IMR-90 (cell line): ENCODE results near the gene PEX16. TPM values are rescaled to one million over a fixed set of nuclear protein-coding genes. Genes with fewer than 3 reads are reported as not detected.

Source experiments
- ATAC-seq: fragments of 200-7000 bp; cut with Tn5 transposase; 2 replicates; pipeline ENCODE4 v1.9.1; 2020; ENCODE audit warnings: low read depth, mild to moderate bottlenecking, moderate library complexity
- BruUV-seq: library from RNA; stranded (reverse); fragments of 400-500 nt; replicated peaks from 2 replicates; lab custom pipeline; 2021; lab: Mats Ljungman, UMichigan
- CTCF ChIA-PET: fragments of 300-600 bp; formaldehyde crosslinking; extraction: SDS; loops from one replicate; lab custom pipeline; 2021; ENCODE audit warnings: antibody characterized with exemption; lab: Yijun Ruan, JAX
- POLR2A ChIA-PET: fragments of 300-600 bp; sonication (Branson Sonifier 250); formaldehyde crosslinking; loops from one replicate; lab custom pipeline; 2022; ENCODE audit warnings: antibody characterized with exemption; ENCODE audit not compliant: unreplicated experiment; lab: Charles Lee
- DNase-seq: peaks from one replicate; pipeline ENCODE4 v3.0.0; 2013
- H2AFZ ChIP-seq: replicated peaks from 2 replicates; pipeline ENCODE3; 2013; ENCODE audit warnings: low read length, mild to moderate bottlenecking; ENCODE audit not compliant: poor library complexity
- H2AK5ac ChIP-seq: 2 replicates; pipeline ENCODE4 v1.6.1; 2013; ENCODE audit warnings: low read depth, low read length, inconsistent platforms
- H2AK9ac ChIP-seq: replicated peaks from 2 replicates; pipeline ENCODE3; 2013; ENCODE audit warnings: mild to moderate bottlenecking, low read depth, low read length, moderate library complexity; ENCODE audit not compliant: poor library complexity
- H2BK120ac ChIP-seq: 2 replicates; pipeline ENCODE4 v1.6.1; 2013; ENCODE audit warnings: low read depth, low read length, inconsistent platforms
- H2BK15ac ChIP-seq: 3 replicates; pipeline ENCODE4 v1.6.1; 2013; ENCODE audit warnings: low read depth, low read length, inconsistent platforms
- H2BK20ac ChIP-seq: 2 replicates; pipeline ENCODE4 v1.6.1; 2013; ENCODE audit warnings: low read depth, mild to moderate bottlenecking, inconsistent platforms, low read length, moderate library complexity
- H2BK5ac ChIP-seq: 2 replicates; pipeline ENCODE4 v1.6.1; 2013; ENCODE audit warnings: mild to moderate bottlenecking, low read depth, low read length, inconsistent platforms; ENCODE audit not compliant: poor library complexity, severe bottlenecking
- H3K14ac ChIP-seq: replicated peaks from 2 replicates; pipeline ENCODE4 v1.6.1; 2013; ENCODE audit warnings: low read depth, low read length, inconsistent platforms
- H3K18ac ChIP-seq: 2 replicates; pipeline ENCODE4 v1.6.1; 2013; ENCODE audit warnings: low read depth, low read length, control low read depth
- H3K23ac ChIP-seq: 2 replicates; pipeline ENCODE4 v1.6.1; 2013; ENCODE audit warnings: low read depth, low read length, inconsistent platforms
- H3K27ac ChIP-seq: 2 replicates; pipeline ENCODE4 v1.5.1; 2013; ENCODE audit warnings: mild to moderate bottlenecking, control low read depth, low read length; ENCODE audit not compliant: insufficient read depth
- H3K27me3 ChIP-seq: 2 replicates; pipeline ENCODE4 v1.6.1; 2013; ENCODE audit warnings: low read length; ENCODE audit not compliant: control insufficient read depth, insufficient read depth
- H3K36me3 ChIP-seq: 2 replicates; pipeline ENCODE4 v1.6.1; 2013; ENCODE audit warnings: low read length, mixed read lengths; ENCODE audit not compliant: control insufficient read depth, insufficient read depth
- H3K4ac ChIP-seq: 2 replicates; pipeline ENCODE4 v1.6.1; 2013; ENCODE audit warnings: low read depth, low read length, inconsistent platforms
- H3K4me1 ChIP-seq: 2 replicates; pipeline ENCODE4 v1.6.1; 2013; ENCODE audit warnings: low read length, mixed read lengths; ENCODE audit not compliant: control insufficient read depth, insufficient read depth
- H3K4me2 ChIP-seq: 2 replicates; pipeline ENCODE4 v1.6.1; 2013; ENCODE audit warnings: low read depth, mild to moderate bottlenecking, control low read depth, low read length, moderate library complexity
- H3K4me3 ChIP-seq: 2 replicates; pipeline ENCODE4 v1.5.1; 2013; ENCODE audit warnings: low read depth, mild to moderate bottlenecking, control low read depth, low read length, moderate library complexity; ENCODE audit not compliant: insufficient read depth
- H3K56ac ChIP-seq: 2 replicates; pipeline ENCODE4 v1.6.1; 2013; ENCODE audit warnings: low read length, inconsistent platforms; ENCODE audit not compliant: insufficient read depth; ENCODE audit errors: extremely low read depth
- H3K79me1 ChIP-seq, 2 experiments: 2 replicates each; pipeline ENCODE4 v1.6.1; 2013; ENCODE audit warnings: low read length in 2 of 2, inconsistent platforms in 1 of 2, low read depth in 1 of 2
- H3K9ac ChIP-seq: 2 replicates; pipeline ENCODE4 v1.6.1; 2013; ENCODE audit warnings: low read depth, low read length, control low read depth
- H3K9me1 ChIP-seq: 2 replicates; pipeline ENCODE4 v1.6.1; 2013; ENCODE audit warnings: low read length, inconsistent platforms; ENCODE audit not compliant: insufficient read depth
- H3K9me3 ChIP-seq: 2 replicates; pipeline ENCODE4 v1.6.1; 2013; ENCODE audit warnings: low read length; ENCODE audit not compliant: control insufficient read depth, insufficient read depth
- H4K20me1 ChIP-seq: 2 replicates; pipeline ENCODE4 v1.6.1; 2013; ENCODE audit warnings: low read length, inconsistent platforms; ENCODE audit not compliant: insufficient read depth
- H4K5ac ChIP-seq: 2 replicates; pipeline ENCODE4 v1.6.1; 2013; ENCODE audit warnings: mild to moderate bottlenecking, low read depth, low read length, control low read depth
- H4K8ac ChIP-seq, 2 experiments: 2 replicates each; pipeline ENCODE4 v1.6.1; 2013; ENCODE audit warnings: low read depth in 2 of 2, low read length in 2 of 2, control low read depth in 1 of 2, inconsistent platforms in 1 of 2
- H4K91ac ChIP-seq: 2 replicates; pipeline ENCODE4 v1.6.1; 2013; ENCODE audit warnings: low read depth, low read length, inconsistent platforms; ENCODE audit not compliant: insufficient read depth
- BHLHE40 ChIP-seq: fragments of 150-350 bp; IDR thresholded peaks from 2 replicates; pipeline ENCODE4 v1.6.1; 2016; ENCODE audit warnings: mild to moderate bottlenecking, low read depth, low read length
- CHD1 ChIP-seq: IDR thresholded peaks from 2 replicates; pipeline ENCODE4 v1.6.1; 2012; ENCODE audit warnings: low read depth, low read length, improper control_type of control experiment
- FOS ChIP-seq: fragments of 150-350 bp; IDR thresholded peaks from 2 replicates; pipeline ENCODE4 v1.6.1; 2016; ENCODE audit warnings: low read depth, low read length
- MAFK ChIP-seq: IDR thresholded peaks from 2 replicates; pipeline ENCODE4 v1.6.1; 2012; ENCODE audit warnings: low read depth, low read length, improper control_type of control experiment
- MAZ ChIP-seq: IDR thresholded peaks from 2 replicates; pipeline ENCODE4 v1.6.1; 2012; ENCODE audit warnings: low read depth, mild to moderate bottlenecking, low read length, improper control_type of control experiment, moderate library complexity, borderline replicate concordance
- NFE2L2 ChIP-seq: fragments of 150-350 bp; IDR thresholded peaks from 2 replicates; pipeline ENCODE4 v1.6.1; 2016; ENCODE audit warnings: low read depth, mild to moderate bottlenecking, low read length
- WGBS, 2 experiments: methylation state at CpG; one replicate each; pipeline versions ENCODE4 v1.1.5 to v1.1.7; 2013; ENCODE audit warnings: missing lambda C conversion rate in 2 of 2; ENCODE audit not compliant: insufficient read length in 1 of 2; ENCODE audit errors: extremely low coverage in 2 of 2; 5-methylcytosine and 5-hydroxymethylcytosine counted together
- dilution Hi-C: fragments of 300-500 bp; cut with HindIII; formaldehyde crosslinking; loops from one replicate; pipeline ENCODE4 v1.14.3; 2018; ENCODE audit warnings: low sequenced_read_pairs; ENCODE audit not compliant: unreplicated experiment
- in situ Hi-C: fragments of 300-500 bp; cut with MboI; formaldehyde crosslinking; loops from 3 replicates; pipeline ENCODE4 v1.14.3; 2019; ENCODE audit warnings: low sequenced_read_pairs, inconsistent platforms, mixed read lengths
- intact Hi-C: fragments of 100-400 bp; cut with micrococcal nuclease; formaldehyde crosslinking; loops from 2 replicates; pipeline ENCODE4 v1.10.0; 2022
- polyA plus RNA-seq, 3 experiments: library from polyadenylated mRNA; depleted of rRNA; stranded (reverse); fragments of >200 nt; gene quantifications; 2 replicates each; pipeline ENCODE4 v1.2.3, GENCODE V29; 2012; ENCODE audit warnings: low replicate concordance in 1 of 3
- total RNA-seq: library from RNA; depleted of rRNA; stranded (reverse); fragments of >200 nt; gene quantifications from 2 replicates; pipeline ENCODE4 v1.2.3, GENCODE V29; 2012
- TF ChIP-seq, protein P1 (sequence below): fragments of 150-350 bp; IDR thresholded peaks from 2 replicates; pipeline ENCODE4 v1.6.1; 2016; ENCODE audit warnings: low read depth, mild to moderate bottlenecking, low read length, moderate library complexity, borderline replicate concordance

Gene PEX16
- total and polyA plus RNA-seq, 2 of the 4 experiments (the other 2 are of a cell fraction), result 17.9 to 23.3 TPM

DNA sequence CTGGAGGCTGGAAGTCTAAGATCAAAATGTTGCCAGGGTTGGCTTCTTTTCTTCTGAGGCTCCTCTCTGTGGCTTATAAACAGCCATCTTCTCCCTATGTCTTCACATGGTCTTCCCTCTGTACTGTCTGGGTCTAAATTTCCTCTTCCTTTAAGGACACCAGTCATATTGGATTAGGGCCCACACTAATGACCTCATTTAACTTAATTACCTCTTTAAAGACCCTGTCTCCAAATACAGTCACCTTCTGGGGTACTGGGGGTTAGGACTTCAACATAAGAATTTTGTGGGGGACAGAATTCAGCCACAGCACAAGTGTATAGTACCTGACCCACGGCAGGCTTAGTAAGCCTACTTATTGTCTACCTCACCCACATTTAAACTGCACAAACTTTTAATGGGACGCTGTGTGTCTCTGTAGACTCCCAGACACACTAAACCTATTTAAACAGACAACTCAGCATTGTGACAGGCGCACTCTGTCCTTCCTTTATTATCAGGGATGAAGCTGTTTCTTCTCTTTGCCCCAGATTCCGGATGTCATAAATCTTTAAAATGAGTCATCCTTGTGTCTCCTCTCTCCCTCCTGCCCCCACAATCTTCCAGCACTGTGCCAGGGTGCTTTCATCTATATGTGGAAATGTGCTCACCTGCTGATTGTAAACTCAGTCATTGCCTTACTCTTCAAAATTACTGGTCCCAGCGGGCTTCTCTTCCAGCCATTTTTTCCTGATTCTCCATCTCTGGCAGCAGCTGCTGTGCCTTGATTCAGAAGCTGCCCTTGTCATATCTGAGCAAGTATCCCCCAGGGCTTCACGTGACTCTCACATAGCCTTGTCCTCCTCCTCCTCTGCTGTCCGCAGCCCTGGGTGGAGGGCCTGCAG, 37.6 kb downstream of the PEX16 start:
- H4K20me1 ChIP-seq, result peaks cover 21% of the 10 kb centered on the region
- no peak overlapping the region for H2AK9ac ChIP-seq
- intact Hi-C loops (loop anchor here (10.0 kb wide), 1 partner anchor 125 kb away; no protein-coding TSS in a partner anchor), dilution Hi-C loops (no loop called here), in situ Hi-C loops (loop anchor here (10.0 kb wide), 1 partner anchor 125 kb away; no protein-coding TSS in a partner anchor)
- no peak overlapping the region for H3K4me2 ChIP-seq
- H2AFZ ChIP-seq, result no peak overlapping the region
- H3K79me1 ChIP-seq, result peaks cover 0 to 3% of the 10 kb centered on the region in 2 experiments; a peak in 1 of 4 replicates
- DNase-seq (peak; percentile 22), ATAC-seq (peak; percentile 14; the same call in 1 of the 2 replicates)
- peaks cover 2% of the 10 kb centered on the region; the same call in 1 of the 2 replicates for H3K4me1 ChIP-seq
- H3K9ac ChIP-seq, result no peak overlapping the region
- H3K56ac ChIP-seq, result no peak overlapping the region
- H3K9me3 ChIP-seq, result no peaks in the 10 kb centered on the region
- no peak overlapping the region for H2BK5ac ChIP-seq
- no peak overlapping the region for H4K8ac ChIP-seq
- H2AK5ac ChIP-seq, result no peak overlapping the region
- ChIA-PET POLR2A (no interaction called here), CTCF (no interaction called here)
- H2BK15ac ChIP-seq, result no peak overlapping the region
- no peak overlapping the region for H3K18ac ChIP-seq
- H3K36me3 ChIP-seq, result peaks cover 38% of the 10 kb centered on the region
- H3K14ac ChIP-seq, result no peak overlapping the region
- no peak overlapping the region for H3K23ac ChIP-seq
- no peak overlapping the region for H3K27ac ChIP-seq
- H4K5ac ChIP-seq, result no peak overlapping the region
- H3K27me3 ChIP-seq, result no peaks in the 10 kb centered on the region
- H3K9me1 ChIP-seq, result peaks cover 12% of the 10 kb centered on the region
- no peak for TF ChIP-seq NFE2L2
- TF ChIP-seq, protein P1, sequence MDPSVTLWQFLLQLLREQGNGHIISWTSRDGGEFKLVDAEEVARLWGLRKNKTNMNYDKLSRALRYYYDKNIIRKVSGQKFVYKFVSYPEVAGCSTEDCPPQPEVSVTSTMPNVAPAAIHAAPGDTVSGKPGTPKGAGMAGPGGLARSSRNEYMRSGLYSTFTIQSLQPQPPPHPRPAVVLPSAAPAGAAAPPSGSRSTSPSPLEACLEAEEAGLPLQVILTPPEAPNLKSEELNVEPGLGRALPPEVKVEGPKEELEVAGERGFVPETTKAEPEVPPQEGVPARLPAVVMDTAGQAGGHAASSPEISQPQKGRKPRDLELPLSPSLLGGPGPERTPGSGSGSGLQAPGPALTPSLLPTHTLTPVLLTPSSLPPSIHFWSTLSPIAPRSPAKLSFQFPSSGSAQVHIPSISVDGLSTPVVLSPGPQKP, result no peak
- 0 out of 2 replicates have a peak, but pooled peaks have one; percentile 37 for TF ChIP-seq FOS
- TF ChIP-seq MAZ, result peak; percentile 56
- no peak for TF ChIP-seq MAFK
- no peak for TF ChIP-seq BHLHE40
- no peak for TF ChIP-seq CHD1
- no peak overlapping the region for H2BK120ac ChIP-seq
- no peak overlapping the region for H3K4me3 ChIP-seq
- WGBS, 2 experiments, result 90% methylated on average over 2 of the region's 7 CpGs; no CpG with 5 or more reads in 1 of the 2 experiments
- no peak overlapping the region for H4K91ac ChIP-seq
- no peak overlapping the region for H3K4ac ChIP-seq
- no peak overlapping the region for H2BK20ac ChIP-seq
- BruUV-seq, result no TSS peak
